Measurements from ENCODE around the gene IYD.

The IYD gene

DNA sequence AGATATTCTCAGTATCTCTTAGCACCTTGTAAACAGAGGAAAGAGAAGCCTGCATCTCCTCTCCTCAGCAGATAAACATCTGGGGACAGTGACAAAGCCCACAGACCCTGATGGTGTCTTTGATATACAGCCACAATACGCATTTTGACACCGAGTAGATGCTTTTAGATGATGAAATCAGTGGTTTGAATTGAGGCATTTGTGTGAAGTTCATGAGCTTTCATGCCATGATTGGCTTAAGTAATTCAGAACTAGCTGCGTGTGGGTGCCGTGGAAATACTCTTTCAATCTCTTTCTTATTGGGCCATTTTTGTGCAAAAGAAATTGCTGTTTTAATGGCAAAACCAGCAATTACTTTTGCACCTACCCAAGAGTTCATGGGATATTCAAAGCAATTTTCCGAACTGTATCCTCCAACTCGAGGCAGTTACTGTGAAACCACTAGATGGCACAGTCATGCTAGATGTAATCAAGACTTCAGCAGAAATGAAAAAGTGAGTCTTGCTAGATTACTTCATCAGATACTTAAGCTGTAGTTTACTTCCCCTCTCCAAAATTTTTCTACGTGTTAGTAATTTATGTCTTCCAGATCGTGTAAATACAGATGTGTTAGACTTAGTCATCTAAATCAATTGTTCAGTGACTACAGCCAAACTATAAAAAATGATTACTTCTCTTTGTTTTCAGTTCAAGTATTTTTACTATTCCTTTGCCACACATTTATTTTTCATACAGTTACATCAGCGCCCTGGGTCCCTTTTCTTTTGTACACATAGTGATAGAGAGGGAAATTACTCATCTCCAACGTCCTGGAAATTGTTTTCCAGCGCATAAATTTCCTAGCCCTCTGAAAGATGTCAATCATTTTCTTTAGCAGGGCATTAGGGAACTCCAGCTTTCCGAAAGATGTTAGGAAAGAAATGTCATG is 49.4 kb downstream of the IYD start:
- H3K27ac ChIP-seq: no peak overlapping the region
- no peak overlapping the region; the same call in 1 of the 2 replicates for H3K4me3 ChIP-seq (ENCODE audit: low read depth, low read length)
- H3K9me3 ChIP-seq (ENCODE audit: severe bottlenecking): peaks cover 2% of the 10 kb centered on the region
- H3K36me3 ChIP-seq: no peaks in the 10 kb centered on the region
- H3K27me3 ChIP-seq (ENCODE audit: insufficient read depth, low read depth, severe bottlenecking): peaks cover 11% of the 10 kb centered on the region
- TF ChIP-seq, protein P1, sequence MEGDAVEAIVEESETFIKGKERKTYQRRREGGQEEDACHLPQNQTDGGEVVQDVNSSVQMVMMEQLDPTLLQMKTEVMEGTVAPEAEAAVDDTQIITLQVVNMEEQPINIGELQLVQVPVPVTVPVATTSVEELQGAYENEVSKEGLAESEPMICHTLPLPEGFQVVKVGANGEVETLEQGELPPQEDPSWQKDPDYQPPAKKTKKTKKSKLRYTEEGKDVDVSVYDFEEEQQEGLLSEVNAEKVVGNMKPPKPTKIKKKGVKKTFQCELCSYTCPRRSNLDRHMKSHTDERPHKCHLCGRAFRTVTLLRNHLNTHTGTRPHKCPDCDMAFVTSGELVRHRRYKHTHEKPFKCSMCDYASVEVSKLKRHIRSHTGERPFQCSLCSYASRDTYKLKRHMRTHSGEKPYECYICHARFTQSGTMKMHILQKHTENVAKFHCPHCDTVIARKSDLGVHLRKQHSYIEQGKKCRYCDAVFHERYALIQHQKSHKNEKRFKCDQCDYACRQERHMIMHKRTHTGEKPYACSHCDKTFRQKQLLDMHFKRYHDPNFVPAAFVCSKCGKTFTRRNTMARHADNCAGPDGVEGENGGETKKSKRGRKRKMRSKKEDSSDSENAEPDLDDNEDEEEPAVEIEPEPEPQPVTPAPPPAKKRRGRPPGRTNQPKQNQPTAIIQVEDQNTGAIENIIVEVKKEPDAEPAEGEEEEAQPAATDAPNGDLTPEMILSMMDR (IDR thresholded peaks at IDR 0.05; ENCODE audit: low read depth, low read length): peak; percentile 69
- peak; percentile 21 for DNase-seq

DNA sequence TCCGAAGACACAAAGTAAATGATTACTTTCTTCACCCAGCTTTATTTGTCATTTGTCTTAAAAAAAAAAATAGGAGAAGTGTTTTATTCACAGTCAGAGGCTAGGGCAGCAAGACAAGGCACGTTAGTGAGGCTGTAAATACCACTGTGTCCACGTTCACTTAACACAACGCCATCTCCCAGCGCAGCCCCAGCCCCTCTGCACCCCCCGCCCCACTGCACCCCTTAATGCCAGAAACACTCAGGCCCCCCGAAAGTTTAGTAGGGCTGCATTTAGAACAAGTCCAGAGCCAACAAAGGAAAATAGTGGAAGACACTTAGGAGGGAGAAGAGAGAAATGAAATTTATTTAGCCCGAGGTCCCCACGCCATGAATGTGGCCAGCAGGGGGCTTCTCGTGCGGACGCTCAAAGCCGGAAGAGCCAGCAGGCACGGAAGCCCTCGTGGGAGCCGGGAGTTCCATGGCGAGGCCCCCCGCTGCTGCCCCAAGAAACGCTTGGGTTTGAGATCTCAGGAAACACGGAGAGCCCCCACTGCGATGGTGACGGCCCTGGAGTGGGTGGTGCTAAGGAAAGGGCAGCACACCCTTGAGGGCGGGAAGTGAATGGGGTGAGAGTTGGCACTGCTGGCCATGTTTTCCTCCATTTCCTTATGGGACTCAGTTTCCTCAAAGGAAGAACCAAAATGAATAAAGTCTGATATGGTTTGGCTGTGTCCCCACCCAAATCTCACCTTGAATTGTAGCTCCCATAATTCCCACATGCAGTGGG is 50.2 kb downstream of the IYD start:
- TF ChIP-seq, protein P1 (IDR thresholded peaks at IDR 0.05; ENCODE audit: low read depth, low read length): peak; percentile 77
- Histone ChIP-seq H3K27ac (no peak overlapping the region; the same call in 1 of the 2 replicates), H3K27me3 (ENCODE audit: insufficient read depth, low read depth, severe bottlenecking) (peaks cover 9% of the 10 kb centered on the region), H3K36me3 (no peaks in the 10 kb centered on the region), H3K9me3 (ENCODE audit: severe bottlenecking) (peaks cover 2% of the 10 kb centered on the region), H3K4me3 (ENCODE audit: low read depth, low read length) (peak overlapping the region; percentile 21)
- peak; percentile 57 for DNase-seq

DNA sequence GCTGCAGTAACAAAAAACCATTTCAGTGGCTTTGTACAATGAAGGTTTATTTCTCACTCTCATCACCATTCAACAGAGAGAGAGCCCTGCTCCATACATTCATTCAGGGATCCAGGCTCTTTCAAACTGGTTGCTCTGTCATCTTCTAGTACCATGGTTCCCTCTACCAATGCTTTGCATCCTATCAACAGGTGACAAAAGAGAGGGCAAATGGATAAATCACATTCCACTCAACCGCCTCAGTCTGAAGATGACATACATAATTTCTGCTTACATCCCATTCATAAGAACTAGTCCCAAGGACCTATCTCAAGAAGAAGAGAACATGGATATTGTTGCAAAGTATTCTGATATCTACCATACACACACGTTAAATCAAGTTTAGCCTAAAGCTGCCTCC is 51.6 kb downstream of the IYD start:
- Histone ChIP-seq H3K27ac (no peak overlapping the region), H3K27me3 (ENCODE audit: insufficient read depth, low read depth, severe bottlenecking) (peaks cover 9% of the 10 kb centered on the region), H3K9me3 (ENCODE audit: severe bottlenecking) (peaks cover 2% of the 10 kb centered on the region), H3K4me3 (ENCODE audit: low read depth, low read length) (no peak overlapping the region), H3K36me3 (no peaks in the 10 kb centered on the region)
- no peak for DNase-seq
- TF ChIP-seq, protein P1 (IDR thresholded peaks at IDR 0.05; ENCODE audit: low read depth, low read length): no peak

DNA sequence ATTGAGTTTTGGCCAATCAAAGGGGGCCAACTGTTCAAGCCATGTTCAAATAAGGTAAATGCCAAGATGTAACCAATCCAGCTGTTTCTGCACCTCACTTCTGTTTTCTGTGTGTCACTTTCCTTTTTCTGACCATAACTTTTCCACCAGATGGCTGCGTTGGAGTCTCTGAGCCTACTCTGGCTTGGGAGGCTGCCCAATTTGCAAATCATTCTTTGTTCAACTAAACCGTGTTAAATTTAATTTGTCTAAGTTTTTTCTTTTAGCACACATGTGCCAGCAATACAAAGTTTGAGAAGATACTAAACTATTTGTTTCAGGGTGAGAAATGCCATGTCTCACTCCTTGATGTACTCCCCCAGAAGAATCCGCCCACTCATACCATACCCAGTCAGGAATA is 52.1 kb downstream of the IYD start:
- Histone ChIP-seq H3K27ac (no peak overlapping the region), H3K4me3 (ENCODE audit: low read depth, low read length) (no peak overlapping the region), H3K27me3 (ENCODE audit: insufficient read depth, low read depth, severe bottlenecking) (peaks cover 9% of the 10 kb centered on the region), H3K36me3 (no peaks in the 10 kb centered on the region), H3K9me3 (ENCODE audit: severe bottlenecking) (peaks cover 2% of the 10 kb centered on the region)
- no peak for DNase-seq
- TF ChIP-seq, protein P1 (IDR thresholded peaks at IDR 0.05; ENCODE audit: low read depth, low read length): no peak

DNA sequence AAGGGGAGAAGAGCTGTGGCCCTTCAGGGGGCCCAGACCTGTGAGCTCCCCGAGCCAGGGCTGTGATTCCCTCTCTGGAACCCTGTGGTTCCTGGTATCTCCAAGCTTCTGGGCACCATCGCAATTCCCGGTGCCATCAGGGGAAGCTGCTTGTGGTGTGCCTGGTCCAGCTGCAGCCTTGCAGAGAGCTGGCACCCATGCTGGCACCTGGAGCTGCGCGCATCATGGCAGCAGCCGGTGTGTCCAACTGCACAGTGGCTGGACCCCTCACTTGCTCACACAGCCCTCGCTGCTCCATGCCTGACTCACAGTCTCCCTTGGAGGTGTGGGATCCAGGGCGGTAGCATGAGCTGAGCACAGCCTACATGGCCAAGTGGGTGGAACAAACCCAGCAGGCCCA is 56.7 kb downstream of the IYD start:
- H3K27ac ChIP-seq: no peak overlapping the region

More for the DNA sequence above, 56.7 kb downstream of the IYD start:
- no peak for DNase-seq
- TF ChIP-seq, protein P1 (IDR thresholded peaks at IDR 0.05; ENCODE audit: low read depth, low read length): no peak
- Histone ChIP-seq H3K9me3 (ENCODE audit: severe bottlenecking) (no peaks in the 10 kb centered on the region), H3K27me3 (ENCODE audit: insufficient read depth, low read depth, severe bottlenecking) (no peaks in the 10 kb centered on the region), H3K36me3 (no peaks in the 10 kb centered on the region), H3K4me3 (ENCODE audit: low read depth, low read length) (no peak overlapping the region)

All from WERI-Rb-1 (cell line).